AG09319 (cell line): ENCODE measurements around the gene SYNGR1.

Experiments
- DNase-seq: peaks from one replicate; pipeline ENCODE4 v3.0.0-alpha.2; 2010; ENCODE audit warnings: low read depth; ENCODE audit errors: extremely low read depth
- CTCF ChIP-seq: IDR thresholded peaks from 2 replicates; pipeline ENCODE4 v1.5.1; 2011; ENCODE audit warnings: low read depth, mild to moderate bottlenecking, inconsistent platforms, low read length, moderate library complexity

The SYNGR1 gene

DNA sequence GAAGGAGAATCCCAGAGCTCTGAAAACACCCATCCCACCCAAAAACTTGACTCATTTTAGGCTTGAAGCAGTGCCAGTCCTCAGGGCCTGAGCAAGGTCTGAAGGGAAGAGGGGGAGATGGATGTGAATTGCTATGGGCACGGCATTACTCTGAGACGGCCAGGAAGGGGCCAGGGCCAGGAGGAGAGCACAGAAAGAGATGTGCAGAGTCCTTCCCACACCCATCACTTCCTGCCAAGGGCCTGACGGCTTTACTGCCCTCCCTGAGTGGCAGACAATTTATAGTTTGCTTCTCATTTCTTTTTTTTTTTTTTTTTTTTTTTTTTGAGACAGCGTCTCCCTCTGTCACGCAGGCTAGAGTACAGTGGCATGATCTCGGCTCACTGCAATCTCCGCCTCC lies 72.3 kb downstream of the SYNGR1 start:
- TF ChIP-seq CTCF: no peak
- no peak for DNase-seq

DNA sequence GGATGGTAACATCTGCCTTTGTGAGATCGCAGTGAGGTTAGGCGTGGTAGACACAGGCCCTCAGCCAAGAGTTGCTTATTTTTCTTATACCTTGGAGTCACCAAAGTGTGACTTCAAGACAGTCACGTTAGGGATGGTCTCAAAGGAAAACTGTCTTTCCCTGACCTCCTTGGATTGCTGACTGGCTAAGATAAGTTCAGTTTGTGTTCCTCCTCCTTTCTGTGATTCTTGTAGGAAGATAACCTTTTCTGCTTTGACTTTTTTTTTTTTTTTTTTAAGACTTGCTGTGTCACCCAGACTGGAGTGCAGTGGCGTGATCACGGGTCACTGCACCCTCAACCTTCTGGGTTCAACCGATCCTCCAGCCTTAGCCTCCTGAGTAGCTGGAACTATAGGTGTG lies 72.9 kb downstream of the SYNGR1 start:
- no peak for DNase-seq
- no peak for TF ChIP-seq CTCF

GRCh38 chr22:39423976-39424375 lies 74.2 kb downstream of the SYNGR1 start:
- DNase-seq: no peak
- no peak for TF ChIP-seq CTCF

- DNase-seq: no peak
- TF ChIP-seq CTCF: no peak
Observed at GRCh38 chr22:39426380-39427043, 76.7 kb downstream of the SYNGR1 start.

- no peak for DNase-seq
- no peak for TF ChIP-seq CTCF
Observed at GRCh38 chr22:39427751-39428596, 78.2 kb downstream of the SYNGR1 start.

- no peak for DNase-seq
- no peak for TF ChIP-seq CTCF
Observed at GRCh38 chr22:39428597-39429071, 78.8 kb downstream of the SYNGR1 start.

GRCh38 chr22:39429186-39429585 lies 79.4 kb downstream of the SYNGR1 start:
- TF ChIP-seq CTCF: no peak
- DNase-seq: no peak
